NCI-H748 (cell line): ENCODE measurements around the gene ADGRG3.

Source experiments
- DNase-seq: peaks from one replicate; lab custom pipeline; 2025; ENCODE audit not compliant: unreplicated experiment; lab: John Stamatoyannopoulos, UW

Gene ADGRG3

GRCh38 chr16:57694725-57695679, 26.9 kb downstream of the ADGRG3 start, which contains the start of gene DRC7:
TSS of gene DRC7 (plus strand) at chr16:57694806. CDS start at chr16:57697950, 3,144 bp downstream.
- peak; percentile 80 for DNase-seq

- DNase-seq, result no peak
Observed at GRCh38 chr16:57695680-57696069, 27.6 kb downstream of the ADGRG3 start.

- no peak for DNase-seq
Observed at GRCh38 chr16:57696240-57696639, 28.1 kb downstream of the ADGRG3 start.

GRCh38 chr16:57697896-57698537, 29.9 kb downstream of the ADGRG3 start:
- DNase-seq, result no peak

GRCh38 chr16:57698812-57699405, 30.8 kb downstream of the ADGRG3 start:
- DNase-seq, result no peak

- DNase-seq, result no peak
Observed at GRCh38 chr16:57699481-57699880, 31.4 kb downstream of the ADGRG3 start.

DNA sequence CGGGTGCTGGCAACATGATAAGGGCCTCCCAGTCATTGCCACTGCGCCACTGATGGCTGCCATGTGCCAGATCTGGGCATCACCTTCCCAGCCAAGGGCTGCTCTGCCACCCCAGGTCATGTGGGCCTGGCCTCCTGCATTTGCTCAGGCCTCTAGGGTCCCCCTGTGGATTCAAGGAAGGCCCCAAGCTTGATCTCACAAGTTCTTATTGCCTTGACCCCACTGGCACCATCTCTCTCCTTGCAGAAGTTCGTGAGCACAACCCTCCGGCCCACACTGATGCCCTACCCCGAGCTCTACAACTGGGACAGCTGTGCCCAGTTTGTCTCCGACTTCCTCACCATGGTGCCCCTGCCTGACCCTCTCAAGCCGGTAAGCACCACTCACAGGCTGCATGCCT, 31.8 kb downstream of the ADGRG3 start:
- DNase-seq, result no peak

DNA sequence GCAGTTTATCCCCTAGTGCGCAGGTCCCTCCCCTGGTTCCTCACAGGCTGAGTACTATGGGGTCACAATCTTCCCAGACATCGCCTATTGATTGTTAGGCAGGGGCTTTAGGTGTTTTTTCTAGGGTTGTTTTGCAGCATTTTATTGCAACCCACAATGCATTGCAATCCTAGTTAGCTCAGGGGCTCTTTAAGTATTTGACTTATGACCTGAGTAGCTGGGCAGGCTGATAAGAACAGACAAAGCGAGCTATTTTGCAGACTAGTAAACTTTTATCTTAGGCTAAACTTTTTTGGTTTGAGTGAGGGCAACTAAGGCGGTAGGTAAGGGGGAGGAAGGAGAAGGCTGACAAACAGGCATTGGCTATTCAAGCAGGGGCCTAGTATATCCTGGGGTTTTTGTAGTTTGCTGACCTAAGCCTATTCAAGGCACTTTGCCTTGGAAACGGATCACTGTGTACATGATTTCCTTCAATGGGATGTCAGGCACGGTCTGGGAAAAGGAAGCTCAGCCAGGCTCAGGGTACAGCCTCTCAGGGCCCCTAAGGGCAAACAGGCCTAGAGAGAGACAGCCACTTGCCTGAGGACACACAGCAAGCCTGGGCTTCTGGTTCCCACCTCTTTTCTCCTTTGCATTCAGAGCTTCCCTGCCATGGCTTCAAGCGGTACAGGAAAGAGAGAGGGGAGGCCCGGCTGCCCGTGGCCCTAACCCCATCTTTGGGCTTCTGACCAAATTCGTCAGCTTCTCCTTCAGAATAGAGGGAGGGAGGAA, 32.9 kb downstream of the ADGRG3 start:
- DNase-seq, result no peak

DNA sequence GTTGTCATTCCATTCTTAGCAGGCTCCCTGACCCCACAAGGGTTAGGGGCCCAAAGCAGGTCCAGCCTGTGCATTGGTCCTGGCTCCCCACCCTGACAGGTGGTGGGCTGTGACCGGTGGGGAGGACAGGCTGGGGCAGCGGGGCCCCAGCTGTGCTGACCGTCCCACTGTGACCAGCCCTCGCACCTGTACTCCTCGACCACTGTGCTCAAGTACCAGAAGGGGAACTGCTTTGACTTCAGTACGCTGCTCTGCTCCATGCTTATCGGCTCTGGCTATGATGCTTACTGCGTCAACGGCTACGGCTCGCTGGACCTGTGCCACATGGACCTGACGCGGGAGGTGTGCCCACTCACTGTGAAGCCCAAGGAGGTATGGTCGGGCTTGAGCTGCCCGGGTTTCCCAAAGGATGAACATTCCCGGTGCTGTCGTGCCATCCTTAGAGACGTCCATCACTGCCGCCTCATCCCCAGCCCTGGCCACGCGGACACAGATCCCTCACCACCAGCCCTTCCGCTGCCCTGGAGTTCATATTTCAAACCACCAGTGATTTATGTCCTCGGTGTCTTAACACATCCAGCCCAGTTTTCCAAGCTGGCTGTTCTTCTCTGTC, 33.8 kb downstream of the ADGRG3 start:
- no peak for DNase-seq

GRCh38 chr16:57703416-57704010, 35.4 kb downstream of the ADGRG3 start:
- no peak for DNase-seq

DNA sequence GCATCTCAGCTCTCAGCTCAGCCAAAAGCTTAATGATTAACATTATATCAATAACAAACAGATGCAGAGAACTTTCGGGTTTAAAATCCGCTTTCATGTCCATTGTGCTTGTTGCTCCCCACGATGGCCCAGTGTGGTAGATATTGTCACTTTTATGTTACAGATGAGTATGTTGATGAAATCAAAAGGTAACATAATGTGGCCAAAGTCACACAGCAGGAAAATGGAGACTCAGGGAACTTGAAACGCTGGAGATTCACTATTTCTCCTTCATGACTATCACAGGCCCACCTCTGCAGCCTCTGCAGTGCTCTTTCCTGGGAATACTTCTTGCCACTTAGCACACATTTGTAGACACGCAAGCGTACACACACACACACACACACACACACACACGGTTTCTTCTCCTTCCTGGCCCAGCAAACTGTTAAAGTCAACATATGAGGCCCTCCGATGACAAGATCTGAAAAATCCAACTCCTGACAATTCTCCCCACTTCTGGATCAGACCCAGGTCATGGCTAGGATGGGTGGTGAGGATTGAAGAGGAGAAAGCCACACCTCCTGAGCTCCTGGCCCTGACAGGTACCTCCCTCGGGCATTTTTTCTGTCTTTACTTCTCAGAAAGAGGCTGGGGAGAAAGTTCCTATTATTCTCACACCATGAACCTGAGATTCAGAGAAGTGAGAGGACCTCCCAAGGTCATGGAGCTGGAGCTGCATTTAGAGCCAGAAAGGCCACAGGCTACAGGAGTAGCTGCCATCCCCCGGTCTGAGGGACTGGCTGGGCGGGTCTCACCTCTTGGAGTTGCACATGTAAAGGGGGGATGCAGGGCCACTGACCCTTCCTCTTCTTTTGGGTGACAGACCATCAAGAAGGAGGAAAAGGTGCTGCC, 36.2 kb downstream of the ADGRG3 start:
- DNase-seq, result no peak

DNA sequence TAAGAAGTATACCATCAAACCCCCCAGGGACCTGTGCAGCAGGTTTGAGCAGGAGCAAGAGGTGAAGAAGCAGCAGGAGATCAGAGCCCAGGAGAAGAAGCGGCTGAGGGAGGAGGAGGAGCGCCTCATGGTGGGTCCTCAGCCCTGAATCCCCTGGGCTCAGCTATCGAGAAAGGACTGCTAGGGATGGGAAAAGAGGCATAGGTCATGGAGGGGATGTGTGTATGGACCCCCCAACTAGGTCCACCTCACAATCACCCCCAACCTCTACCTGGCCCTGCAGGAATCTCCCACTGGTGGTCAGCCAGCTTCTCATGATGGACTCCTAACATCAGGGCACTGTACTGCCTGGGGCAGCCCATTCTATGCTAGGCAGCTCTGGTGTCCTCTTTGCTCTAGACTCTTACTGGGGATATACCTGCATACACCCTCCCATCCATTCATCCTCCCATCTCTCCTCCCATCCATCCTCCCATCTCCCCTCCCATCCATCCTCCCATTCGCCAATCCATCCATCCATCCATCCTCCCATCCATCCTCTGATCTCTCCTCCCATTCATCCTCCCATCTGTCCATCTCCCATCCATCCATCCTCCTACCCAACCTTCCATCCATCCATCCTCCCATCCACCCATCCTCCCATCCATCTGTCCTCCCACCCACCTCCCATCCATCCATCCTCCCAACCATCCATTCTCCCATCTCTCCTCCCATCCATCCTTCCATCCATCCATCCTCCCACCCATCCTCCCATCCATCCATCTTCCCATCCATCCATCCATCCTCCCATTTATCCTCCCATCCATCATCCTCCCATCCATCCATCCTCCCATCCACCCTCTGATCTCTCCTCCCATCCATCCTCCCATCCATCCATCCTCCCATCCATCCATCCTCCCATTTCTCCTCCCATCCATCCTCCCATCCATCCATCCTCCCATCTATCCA, 37.1 kb downstream of the ADGRG3 start:
- DNase-seq, result no peak

DNA sequence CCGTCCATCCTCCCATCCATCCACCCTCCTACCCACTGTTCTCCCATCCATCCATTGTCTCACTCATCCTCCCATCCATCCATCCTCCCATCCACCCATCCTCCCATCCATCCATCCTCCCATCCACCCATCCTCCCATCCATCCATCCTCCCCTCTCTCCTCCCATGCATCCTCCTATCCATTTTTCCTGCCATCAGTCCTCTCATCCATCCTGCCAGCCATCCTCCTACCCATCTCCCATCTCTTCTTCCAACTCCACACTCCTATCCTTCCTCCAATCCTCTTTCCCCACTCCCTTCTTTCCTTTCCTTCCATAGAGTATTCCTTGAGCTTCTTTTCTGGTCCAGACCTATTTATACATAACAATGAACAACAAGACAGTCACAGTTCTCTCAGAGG, 38.6 kb downstream of the ADGRG3 start:
- no peak for DNase-seq

- no peak for DNase-seq
Observed at GRCh38 chr16:57707331-57707730, 39.2 kb downstream of the ADGRG3 start.

GRCh38 chr16:57708168-57708567, 40.1 kb downstream of the ADGRG3 start:
- DNase-seq, result no peak

GRCh38 chr16:57709663-57710062, 41.6 kb downstream of the ADGRG3 start:
- no peak for DNase-seq

GRCh38 chr16:57711346-57711745, 43.2 kb downstream of the ADGRG3 start:
- DNase-seq, result no peak

DNA sequence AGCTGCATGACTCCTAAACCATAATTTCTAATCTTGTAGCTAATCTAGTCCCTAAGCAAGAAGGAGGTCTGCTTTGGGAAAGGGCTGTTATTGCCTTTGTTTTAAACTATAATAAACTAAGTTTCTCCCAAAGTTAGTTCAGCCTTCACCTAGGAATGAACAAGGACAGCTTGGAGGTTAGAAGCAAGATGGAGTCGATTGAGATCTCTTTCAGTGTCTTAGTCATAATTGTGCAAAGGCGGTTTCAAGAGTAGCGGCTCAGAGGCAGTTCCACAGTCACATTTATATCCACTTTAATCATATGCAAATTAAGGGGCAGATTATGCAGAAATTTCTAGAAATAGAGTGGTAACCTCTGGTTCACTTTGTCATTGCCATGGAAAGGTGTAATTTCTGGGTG, 43.9 kb downstream of the ADGRG3 start:
- no peak for DNase-seq
